ENCODE results near the gene ELL.

The ELL gene

DNA sequence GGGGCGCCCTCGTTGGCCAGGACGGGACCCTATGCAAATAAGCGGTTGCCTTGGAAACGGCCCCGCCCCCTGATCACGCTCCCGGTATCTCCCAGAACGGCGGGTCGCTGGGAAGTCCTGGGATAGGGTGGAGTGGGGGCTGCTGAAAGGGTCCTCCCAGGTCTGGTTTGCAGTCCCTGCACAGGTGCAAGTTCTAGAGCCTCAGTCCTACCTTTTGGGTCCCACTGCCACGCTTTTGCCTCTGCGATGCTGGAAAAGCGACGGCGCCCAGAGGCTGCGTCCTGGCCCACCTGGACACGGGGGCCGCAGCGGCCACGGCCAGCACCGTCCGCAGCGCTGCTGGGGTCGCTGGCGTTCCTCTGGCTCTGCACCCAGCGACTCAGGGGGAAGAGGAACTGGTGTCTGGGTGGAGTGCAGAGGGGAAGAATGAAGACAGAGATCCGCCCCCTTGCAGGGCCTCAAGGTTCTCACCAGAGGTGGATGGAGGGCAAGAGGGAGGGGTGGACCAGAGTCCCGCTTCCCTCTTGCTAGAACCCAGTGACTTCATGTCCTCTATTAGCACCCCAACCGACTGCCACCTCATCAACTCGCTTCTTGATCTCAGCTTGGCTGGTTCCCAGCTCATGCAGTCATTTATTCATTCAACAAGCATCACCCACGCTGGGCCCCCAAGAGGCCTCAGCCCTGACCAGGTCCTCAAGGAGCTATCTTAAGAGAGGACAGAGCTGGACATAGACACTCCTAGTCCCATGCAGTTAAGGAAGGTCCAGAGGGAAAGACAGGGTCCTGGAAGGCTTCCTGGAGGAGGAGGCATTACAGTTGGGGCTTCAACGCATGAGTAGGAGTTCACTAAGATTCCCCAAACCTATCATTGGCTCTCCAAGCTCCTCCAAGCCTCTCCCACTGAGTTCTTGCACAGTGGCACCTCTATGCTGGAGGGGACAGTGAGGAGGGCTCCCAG lies 124.3 kb downstream of the ELL start, which contains the start of gene LRRC25:
LRRC25 (minus strand) TSS at position 381 of the 961 bp plus-strand sequence. CDS start 659 bp downstream, outside the sequence.
- Histone ChIP-seq H3K9ac (ENCODE audit: low read length) (no peak within 1 kb of the TSS), H3K4me3 (ENCODE audit: low read depth, low read length) (0 out of 2 replicates have a peak within 1 kb of the TSS, but pooled peaks have one; percentile 12), H3K36me3 (ENCODE audit: control insufficient read depth, insufficient read depth, low read length) (no peaks in the 10 kb centered on the region), H3K4me1 (ENCODE audit: control insufficient read depth, insufficient read depth, low read length) (peaks cover 6% of the 10 kb centered on the region; the same call in 1 of the 2 replicates), H3K27ac (ENCODE audit: low read depth, low read length) (no peak within 1 kb of the TSS), H3K27me3 (ENCODE audit: control insufficient read depth, insufficient read depth, low read length) (no peaks in the 10 kb centered on the region), H3K9me3 (ENCODE audit: control insufficient read depth, insufficient read depth, low read depth, low read length) (no peaks in the 10 kb centered on the region)

GRCh38 chr19:18396471-18397241 lies 125.2 kb downstream of the ELL start:
- no peak overlapping the region for H3K27ac ChIP-seq (ENCODE audit: low read depth, low read length)
- no peaks in the 10 kb centered on the region for H3K9me3 ChIP-seq (ENCODE audit: control insufficient read depth, insufficient read depth, low read depth, low read length)
- H3K4me1 ChIP-seq (ENCODE audit: control insufficient read depth, insufficient read depth, low read length) = peaks cover 6% of the 10 kb centered on the region; the same call in 1 of the 2 replicates
- no peaks in the 10 kb centered on the region for H3K27me3 ChIP-seq (ENCODE audit: control insufficient read depth, insufficient read depth, low read length)
- H3K36me3 ChIP-seq (ENCODE audit: control insufficient read depth, insufficient read depth, low read length) = no peaks in the 10 kb centered on the region
- H3K9ac ChIP-seq (ENCODE audit: low read length) = no peak overlapping the region
- H3K4me3 ChIP-seq (ENCODE audit: low read depth, low read length) = no peak overlapping the region

- Histone ChIP-seq H3K9me3 (ENCODE audit: control insufficient read depth, insufficient read depth, low read depth, low read length) (no peaks in the 10 kb centered on the region), H3K4me3 (ENCODE audit: low read depth, low read length) (no peak overlapping the region), H3K36me3 (ENCODE audit: control insufficient read depth, insufficient read depth, low read length) (peaks cover 8% of the 10 kb centered on the region; the same call in 1 of the 2 replicates), H3K9ac (ENCODE audit: low read length) (no peak overlapping the region), H3K27ac (ENCODE audit: low read depth, low read length) (no peak overlapping the region), H3K4me1 (ENCODE audit: control insufficient read depth, insufficient read depth, low read length) (peaks cover 6% of the 10 kb centered on the region; the same call in 1 of the 2 replicates), H3K27me3 (ENCODE audit: control insufficient read depth, insufficient read depth, low read length) (peaks cover 8% of the 10 kb centered on the region; the same call in 1 of the 2 replicates)
These were observed 128.0 kb downstream of the ELL start for GRCh38 chr19:18393836-18394235.

DNA sequence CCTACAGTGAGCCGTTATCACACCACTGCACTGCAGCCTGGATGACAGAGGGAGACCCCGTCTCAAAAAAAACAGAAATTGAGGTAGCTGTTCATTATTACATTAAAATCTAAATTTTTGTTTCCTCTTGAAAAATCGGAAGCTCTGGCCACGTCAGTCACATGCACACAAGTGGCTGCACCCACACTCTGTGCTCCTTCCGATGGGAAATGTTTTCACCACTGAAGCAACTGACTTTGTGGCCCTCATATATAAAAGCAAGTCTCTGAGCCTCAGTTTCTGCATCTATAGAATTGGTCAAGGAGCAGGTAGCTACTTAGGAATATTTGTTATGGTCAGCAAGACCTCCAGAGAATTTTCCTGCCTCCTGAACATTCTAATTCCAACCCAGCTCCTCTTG lies 128.9 kb downstream of the ELL start:
- H3K36me3 ChIP-seq (ENCODE audit: control insufficient read depth, insufficient read depth, low read length) = peaks cover 8% of the 10 kb centered on the region; the same call in 1 of the 2 replicates
- H3K4me3 ChIP-seq (ENCODE audit: low read depth, low read length) = no peak overlapping the region
- peaks cover 9% of the 10 kb centered on the region; the same call in 1 of the 2 replicates for H3K4me1 ChIP-seq (ENCODE audit: control insufficient read depth, insufficient read depth, low read length)
- H3K27ac ChIP-seq (ENCODE audit: low read depth, low read length) = no peak overlapping the region
- H3K9me3 ChIP-seq (ENCODE audit: control insufficient read depth, insufficient read depth, low read depth, low read length) = no peaks in the 10 kb centered on the region
- H3K27me3 ChIP-seq (ENCODE audit: control insufficient read depth, insufficient read depth, low read length) = peaks cover 16% of the 10 kb centered on the region; the same call in 1 of the 2 replicates
- H3K9ac ChIP-seq (ENCODE audit: low read length) = no peak overlapping the region
